ENCODE data around the gene EXOC2.

EXOC2 gene

DNA sequence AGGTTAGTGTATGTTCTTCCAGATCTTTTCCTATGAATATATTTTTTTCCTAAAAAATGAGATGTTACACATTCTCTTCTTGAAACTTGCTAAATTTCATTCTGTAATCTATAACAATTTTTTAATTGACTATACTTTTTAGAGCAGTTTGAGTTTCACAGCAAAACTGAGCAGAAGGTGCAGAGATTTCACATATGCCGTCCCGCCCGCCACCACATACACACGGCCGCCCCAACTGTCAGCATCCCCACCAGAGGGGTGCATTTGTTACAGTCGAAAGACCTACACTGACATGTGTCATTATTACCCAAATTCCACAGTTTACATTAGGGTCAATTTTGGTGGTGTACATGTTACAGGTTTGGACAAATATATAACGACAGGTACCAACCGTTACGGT, 184.9 kb downstream of the EXOC2 start:
- H4K91ac ChIP-seq (ENCODE audit: low read depth, low read length): no peak overlapping the region
- no peak overlapping the region for H2BK12ac ChIP-seq (ENCODE audit: low read length)
- no peak overlapping the region for H3K14ac ChIP-seq (ENCODE audit: low read length)
- H3K36me3 ChIP-seq (ENCODE audit: control insufficient read depth in 1 of 2, insufficient read depth in 2 of 2, low read length in 2 of 2): peaks cover 0 to 3% of the 10 kb centered on the region in 2 experiments
- H3K27me3 ChIP-seq (ENCODE audit: insufficient read depth, low read length): no peaks in the 10 kb centered on the region
- H2AK5ac ChIP-seq (ENCODE audit: low read length): no peak overlapping the region
- no peak overlapping the region for H4K8ac ChIP-seq (ENCODE audit: low read depth, low read length)
- WGBS (ENCODE audit: extremely low coverage, insufficient coverage, insufficient read length): no CpG with 5 or more reads among the region's 9 CpGs
- H3K4me3 ChIP-seq (ENCODE audit: low read depth, low read length): no peak overlapping the region
- no peak overlapping the region for H3K4ac ChIP-seq (ENCODE audit: low read depth, low read length)
- no peaks in the 10 kb centered on the region for H3K9me3 ChIP-seq (ENCODE audit: insufficient read depth, low read depth, low read length)
- H3K18ac ChIP-seq (ENCODE audit: low read length): no peak overlapping the region
- no peak overlapping the region for H3K4me2 ChIP-seq (ENCODE audit: low read length)
- H3K79me1 ChIP-seq (ENCODE audit: low read length): no peaks in the 10 kb centered on the region
- no peak overlapping the region for H2AFZ ChIP-seq (ENCODE audit: insufficient read depth, low read length, poor library complexity)
- H4K12ac ChIP-seq (ENCODE audit: low read depth, low read length): no peak overlapping the region
- H3K9ac ChIP-seq (ENCODE audit: low read length): no peak overlapping the region
- H3K79me2 ChIP-seq (ENCODE audit: control insufficient read depth, insufficient read depth, low read length, poor library complexity): no peaks in the 10 kb centered on the region
- no peak for DNase-seq
- no peak overlapping the region for H2BK120ac ChIP-seq (ENCODE audit: insufficient read depth, low read length, poor library complexity)
- no peaks in the 10 kb centered on the region for H3K4me1 ChIP-seq (ENCODE audit: control insufficient read depth in 1 of 2, insufficient read depth in 2 of 2, low read length in 2 of 2)
- H3K23ac ChIP-seq (ENCODE audit: low read length): no peak overlapping the region
- H2BK5ac ChIP-seq (ENCODE audit: low read depth, low read length, poor library complexity): no peak overlapping the region
- H3K27ac ChIP-seq (ENCODE audit: low read depth, low read length): no peak overlapping the region

GRCh38 chr6:506920-507622, 185.9 kb downstream of the EXOC2 start:
- no peak for DNase-seq
- Histone ChIP-seq H3K4me1 (ENCODE audit: control insufficient read depth in 1 of 2, insufficient read depth in 2 of 2, low read length in 2 of 2) (no peaks in the 10 kb centered on the region), H3K9me3 (ENCODE audit: insufficient read depth, low read depth, low read length) (no peaks in the 10 kb centered on the region), H4K8ac (ENCODE audit: low read depth, low read length) (no peak overlapping the region), H3K4me2 (ENCODE audit: low read length) (no peak overlapping the region), H3K79me1 (ENCODE audit: low read length) (no peaks in the 10 kb centered on the region), H3K27me3 (ENCODE audit: insufficient read depth, low read length) (no peaks in the 10 kb centered on the region), H3K27ac (ENCODE audit: low read depth, low read length) (no peak overlapping the region), H3K4me3 (ENCODE audit: low read depth, low read length) (no peak overlapping the region), H3K36me3 (ENCODE audit: control insufficient read depth in 1 of 2, insufficient read depth in 2 of 2, low read length in 2 of 2) (peaks cover 0 to 3% of the 10 kb centered on the region in 2 experiments), H2BK120ac (ENCODE audit: insufficient read depth, low read length, poor library complexity) (no peak overlapping the region), H3K79me2 (ENCODE audit: control insufficient read depth, insufficient read depth, low read length, poor library complexity) (no peaks in the 10 kb centered on the region), H4K91ac (ENCODE audit: low read depth, low read length) (no peak overlapping the region), H3K4ac (ENCODE audit: low read depth, low read length) (no peak overlapping the region), H2AFZ (ENCODE audit: insufficient read depth, low read length, poor library complexity) (no peak overlapping the region), H2BK5ac (ENCODE audit: low read depth, low read length, poor library complexity) (no peak overlapping the region), H2AK5ac (ENCODE audit: low read length) (no peak overlapping the region), H4K12ac (ENCODE audit: low read depth, low read length) (no peak overlapping the region), H2BK12ac (ENCODE audit: low read length) (no peak overlapping the region), H3K14ac (ENCODE audit: low read length) (no peak overlapping the region), H3K18ac (ENCODE audit: low read length) (no peak overlapping the region), H3K23ac (ENCODE audit: low read length) (no peak overlapping the region), H3K9ac (ENCODE audit: low read length) (no peak overlapping the region)
- no CpG with 5 or more reads among the region's 1 CpG for WGBS (ENCODE audit: extremely low coverage, insufficient coverage, insufficient read length)

- H2BK12ac ChIP-seq (ENCODE audit: low read length): no peak overlapping the region
- no peak for DNase-seq
- no peak overlapping the region for H3K23ac ChIP-seq (ENCODE audit: low read length)
- H2BK5ac ChIP-seq (ENCODE audit: low read depth, low read length, poor library complexity): no peak overlapping the region
- H2AK5ac ChIP-seq (ENCODE audit: low read length): no peak overlapping the region
- no peak overlapping the region for H3K4me2 ChIP-seq (ENCODE audit: low read length)
- H2AFZ ChIP-seq (ENCODE audit: insufficient read depth, low read length, poor library complexity): no peak overlapping the region
- H3K4me1 ChIP-seq (ENCODE audit: control insufficient read depth in 1 of 2, insufficient read depth in 2 of 2, low read length in 2 of 2): no peaks in the 10 kb centered on the region
- H3K14ac ChIP-seq (ENCODE audit: low read length): no peak overlapping the region
- no peaks in the 10 kb centered on the region for H3K9me3 ChIP-seq (ENCODE audit: insufficient read depth, low read depth, low read length)
- peaks cover 0 to 3% of the 10 kb centered on the region in 2 experiments for H3K36me3 ChIP-seq (ENCODE audit: control insufficient read depth in 1 of 2, insufficient read depth in 2 of 2, low read length in 2 of 2)
- no peak overlapping the region for H3K4ac ChIP-seq (ENCODE audit: low read depth, low read length)
- no peak overlapping the region for H3K27ac ChIP-seq (ENCODE audit: low read depth, low read length)
- H4K91ac ChIP-seq (ENCODE audit: low read depth, low read length): no peak overlapping the region
- H3K79me2 ChIP-seq (ENCODE audit: control insufficient read depth, insufficient read depth, low read length, poor library complexity): no peaks in the 10 kb centered on the region
- WGBS (ENCODE audit: extremely low coverage, insufficient coverage, insufficient read length): no CpG with 5 or more reads among the region's 4 CpGs
- no peak overlapping the region for H4K12ac ChIP-seq (ENCODE audit: low read depth, low read length)
- no peak overlapping the region for H3K18ac ChIP-seq (ENCODE audit: low read length)
- no peak overlapping the region for H2BK120ac ChIP-seq (ENCODE audit: insufficient read depth, low read length, poor library complexity)
- no peaks in the 10 kb centered on the region for H3K27me3 ChIP-seq (ENCODE audit: insufficient read depth, low read length)
- H3K9ac ChIP-seq (ENCODE audit: low read length): no peak overlapping the region
- no peak overlapping the region for H4K8ac ChIP-seq (ENCODE audit: low read depth, low read length)
- H3K4me3 ChIP-seq (ENCODE audit: low read depth, low read length): no peak overlapping the region
- no peaks in the 10 kb centered on the region for H3K79me1 ChIP-seq (ENCODE audit: low read length)
Measured at GRCh38 chr6:506508-506907, 186.4 kb downstream of the EXOC2 start.

GRCh38 chr6:505374-505773, 187.6 kb downstream of the EXOC2 start:
- Histone ChIP-seq H4K91ac (ENCODE audit: low read depth, low read length) (no peak overlapping the region), H3K4me3 (ENCODE audit: low read depth, low read length) (no peak overlapping the region), H2BK5ac (ENCODE audit: low read depth, low read length, poor library complexity) (no peak overlapping the region), H3K18ac (ENCODE audit: low read length) (no peak overlapping the region), H3K4me2 (ENCODE audit: low read length) (no peak overlapping the region), H4K12ac (ENCODE audit: low read depth, low read length) (no peak overlapping the region), H3K9me3 (ENCODE audit: insufficient read depth, low read depth, low read length) (no peaks in the 10 kb centered on the region), H2AFZ (ENCODE audit: insufficient read depth, low read length, poor library complexity) (no peak overlapping the region), H4K8ac (ENCODE audit: low read depth, low read length) (no peak overlapping the region), H3K23ac (ENCODE audit: low read length) (no peak overlapping the region), H3K14ac (ENCODE audit: low read length) (no peak overlapping the region), H3K4me1 (ENCODE audit: control insufficient read depth in 1 of 2, insufficient read depth in 2 of 2, low read length in 2 of 2) (no peaks in the 10 kb centered on the region), H3K79me1 (ENCODE audit: low read length) (no peaks in the 10 kb centered on the region), H3K27me3 (ENCODE audit: insufficient read depth, low read length) (no peaks in the 10 kb centered on the region), H3K9ac (ENCODE audit: low read length) (no peak overlapping the region), H3K27ac (ENCODE audit: low read depth, low read length) (no peak overlapping the region), H2BK12ac (ENCODE audit: low read length) (no peak overlapping the region), H3K79me2 (ENCODE audit: control insufficient read depth, insufficient read depth, low read length, poor library complexity) (no peaks in the 10 kb centered on the region), H2BK120ac (ENCODE audit: insufficient read depth, low read length, poor library complexity) (no peak overlapping the region), H3K36me3 (ENCODE audit: control insufficient read depth in 1 of 2, insufficient read depth in 2 of 2, low read length in 2 of 2) (peaks cover 0 to 3% of the 10 kb centered on the region in 2 experiments), H3K4ac (ENCODE audit: low read depth, low read length) (no peak overlapping the region), H2AK5ac (ENCODE audit: low read length) (no peak overlapping the region)
- DNase-seq: no peak
- WGBS (ENCODE audit: extremely low coverage, insufficient coverage, insufficient read length): no CpG with 5 or more reads among the region's 10 CpGs
